Natural killer cell treated with Interleukin-12 subunit alpha and Interleukin-12 subunit beta and Interleukin-15 and Interleukin-18, amount 100 ng/mL, for 72 hours (primary cell): ENCODE data around the gene NID2. TPM values are rescaled to one million over a fixed set of nuclear protein-coding genes. Genes with fewer than 3 reads are reported as not detected.
A peak's percentile ranks its signal among the peaks of the same experiment; 100 is the strongest.

Experiments
- ATAC-seq, 2 donors: fragments of 150-1000 bp; cut with Tn5 transposase in 1 of 2; sonication (Bioruptor Pico), chemical (Tn5 transposase) in 1 of 2; 2 replicates each; pipeline ENCODE4 v1.10.0; 2021
- DNase-seq: peaks from one replicate; pipeline ENCODE4 v3.0.0; 2022; ENCODE audit warnings: low spot score
- H3K27ac Mint-ChIP-seq, 2 donors: 1 replicate in 1 of 2; 2 replicates in 1 of 2; pipeline ENCODE4 v1.8.0; 2022; ENCODE audit warnings: mixed read lengths in 2 of 2, mild to moderate bottlenecking in 1 of 2, moderate library complexity in 1 of 2
- H3K27me3 Mint-ChIP-seq, 2 donors: 1 replicate in 1 of 2; 2 replicates in 1 of 2; pipeline ENCODE4 v1.8.0; 2022; ENCODE audit warnings: mixed read lengths in 2 of 2
- H3K36me3 Mint-ChIP-seq: one replicate; pipeline ENCODE4 v1.8.0; 2022; ENCODE audit warnings: mixed read lengths
- H3K4me1 Mint-ChIP-seq, 2 donors: 1 replicate in 1 of 2; 2 replicates in 1 of 2; pipeline ENCODE4 v1.8.0; 2022; ENCODE audit warnings: low read depth in 2 of 2, mixed read lengths in 2 of 2, mild to moderate bottlenecking in 1 of 2
- H3K4me3 Mint-ChIP-seq: one replicate; pipeline ENCODE4 v1.8.0; 2022; ENCODE audit warnings: mixed read lengths
- H3K9me3 Mint-ChIP-seq: 2 replicates; pipeline ENCODE4 v1.8.0; 2022; ENCODE audit warnings: mixed read lengths
- total RNA-seq, 2 donors: library from RNA; stranded (reverse); gene quantifications; one replicate each; pipeline ENCODE4 v1.2.3, GENCODE V29; 2022

The NID2 gene
- total RNA-seq, 2 donors from 2014 or later, result 6.8 to 8.7 TPM

DNA sequence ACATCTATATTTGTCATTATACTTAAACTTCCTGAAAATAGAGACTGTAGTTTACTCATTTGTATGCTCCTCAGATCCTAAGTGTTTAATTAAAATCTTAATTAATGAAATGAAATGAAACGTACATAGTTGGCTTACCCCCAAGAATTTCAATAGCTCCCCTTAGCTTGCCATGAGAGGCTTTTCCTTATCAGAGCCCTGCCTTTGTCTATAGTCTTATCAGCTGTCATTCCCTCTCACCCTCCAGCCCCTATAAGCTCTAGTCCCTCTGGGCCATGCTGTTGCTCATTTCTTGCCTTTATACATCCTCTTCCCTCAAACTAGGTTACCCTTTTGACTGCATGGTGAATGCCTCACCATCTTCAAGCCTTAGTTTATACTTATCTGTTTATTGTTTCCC, 80.6 kb downstream of the NID2 start:
- H3K4me1 Mint-ChIP-seq, result peaks cover 17 to 18% of the 10 kb centered on the region in 2 donors
- H3K27me3 Mint-ChIP-seq, result no peaks in the 10 kb centered on the region
- H3K4me3 Mint-ChIP-seq, result peak overlapping the region; percentile 100
- H3K27ac Mint-ChIP-seq, result peak overlapping the region; percentile 84 to 94
- DNase-seq, result no peak
- peaks cover 7% of the 10 kb centered on the region for H3K36me3 Mint-ChIP-seq
- H3K9me3 Mint-ChIP-seq, result no peaks in the 10 kb centered on the region
- ATAC-seq, result no peak

DNA sequence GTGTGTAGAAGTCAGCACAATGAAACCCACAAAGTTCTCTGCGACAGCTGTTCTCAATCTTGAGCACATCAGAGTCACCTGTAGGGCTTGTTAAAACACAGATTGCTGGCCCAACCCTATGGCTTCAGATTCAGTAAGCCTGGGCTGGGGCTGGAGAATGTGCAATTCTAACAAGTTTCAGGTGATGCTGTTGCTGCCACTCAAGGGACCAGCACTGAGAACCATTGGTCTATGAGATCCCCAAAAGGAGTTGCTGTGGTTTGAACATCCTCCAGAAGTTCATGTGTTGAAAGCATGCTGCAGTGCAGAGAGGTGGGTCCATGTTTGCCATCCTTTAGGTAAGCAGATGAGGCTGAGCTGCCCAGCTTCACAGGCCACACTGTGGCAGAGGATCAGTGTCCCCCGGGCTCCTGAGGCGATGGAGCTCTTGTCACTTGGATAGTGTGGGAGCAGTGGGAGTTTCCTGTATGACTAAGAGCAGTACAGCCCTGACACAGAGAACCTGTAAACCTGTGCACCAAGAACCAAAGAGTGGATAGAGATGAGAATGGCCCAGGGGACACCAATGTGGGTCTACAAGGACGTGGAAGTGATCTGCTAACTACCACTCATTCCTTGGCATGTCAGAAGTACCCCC, 87.5 kb downstream of the NID2 start:
- no peak for DNase-seq
- no peak overlapping the region for H3K27ac Mint-ChIP-seq

DNA sequence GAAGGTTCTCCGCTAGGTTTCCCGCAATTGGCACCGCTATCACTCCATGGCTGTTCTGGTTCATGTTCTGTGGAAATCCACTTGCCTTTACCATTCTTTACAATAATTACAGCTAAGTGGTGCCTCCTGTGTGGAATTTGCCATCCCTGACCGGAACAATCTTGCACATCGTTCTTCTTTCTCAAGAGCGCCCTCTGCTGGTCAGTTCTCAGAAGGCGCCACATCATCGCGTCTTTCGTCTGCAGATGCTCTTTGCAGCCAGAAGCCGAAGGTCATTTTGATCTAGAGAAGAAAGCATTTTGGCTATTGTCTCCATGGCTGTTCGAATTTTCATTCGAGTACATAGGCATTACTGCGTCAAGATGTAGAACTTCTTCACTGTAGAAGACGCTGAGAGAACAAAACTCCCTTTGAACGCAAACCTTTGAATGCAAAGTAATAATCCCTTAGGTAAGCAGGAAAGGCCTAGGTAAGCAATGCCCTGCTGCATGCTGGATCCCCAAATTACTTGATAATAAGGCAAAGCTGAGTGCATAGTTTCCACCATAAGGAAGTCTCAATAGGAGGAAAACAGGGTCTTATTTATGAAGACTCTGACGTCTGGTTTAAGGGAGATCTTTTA, 89.7 kb downstream of the NID2 start:
- Mint-ChIP-seq H3K9me3 (no peaks in the 10 kb centered on the region), H3K27ac (peak overlapping the region in 1 of 2 donors; percentile 45), H3K27me3 (no peaks in the 10 kb centered on the region), H3K36me3 (no peaks in the 10 kb centered on the region), H3K4me3 (no peak overlapping the region), H3K4me1 (peaks cover 14 to 29% of the 10 kb centered on the region in 2 donors)
- ATAC-seq (peak; percentile 72 to 73), DNase-seq (peak; percentile 84)

More for the DNA sequence above, 87.5 kb downstream of the NID2 start:
- Mint-ChIP-seq H3K4me1 (peaks cover 14 to 29% of the 10 kb centered on the region in 2 donors), H3K36me3 (no peaks in the 10 kb centered on the region), H3K27me3 (no peaks in the 10 kb centered on the region), H3K9me3 (no peaks in the 10 kb centered on the region), H3K4me3 (no peak overlapping the region)
- ATAC-seq, result peak; percentile 37 to 63

DNA sequence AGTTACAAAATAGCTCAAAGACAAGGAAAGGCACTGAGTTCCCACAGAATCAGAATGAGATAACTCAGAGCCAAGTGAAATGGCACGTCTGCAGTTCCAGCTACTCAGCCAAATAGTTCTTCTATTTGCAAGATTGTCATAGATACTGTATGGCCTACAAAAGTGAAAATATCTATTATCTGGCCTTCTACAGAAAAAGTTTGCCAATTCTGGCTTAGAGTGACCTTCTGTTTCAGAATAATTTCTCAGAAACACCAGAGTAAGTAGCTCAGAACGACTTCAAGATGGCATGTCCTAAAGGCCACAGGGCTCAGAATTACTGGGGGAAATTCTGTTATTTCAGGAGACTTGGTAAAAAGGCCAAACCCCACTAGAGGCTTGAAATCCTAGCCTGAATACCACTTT, 90.2 kb downstream of the NID2 start:
- H3K4me3 Mint-ChIP-seq, result no peak overlapping the region
- H3K36me3 Mint-ChIP-seq, result no peaks in the 10 kb centered on the region
- H3K27ac Mint-ChIP-seq, result no peak overlapping the region
- DNase-seq, result no peak
- no peaks in the 10 kb centered on the region for H3K9me3 Mint-ChIP-seq
- H3K4me1 Mint-ChIP-seq, result peaks cover 17 to 29% of the 10 kb centered on the region in 2 donors
- no peaks in the 10 kb centered on the region for H3K27me3 Mint-ChIP-seq
- no peak for ATAC-seq

DNA sequence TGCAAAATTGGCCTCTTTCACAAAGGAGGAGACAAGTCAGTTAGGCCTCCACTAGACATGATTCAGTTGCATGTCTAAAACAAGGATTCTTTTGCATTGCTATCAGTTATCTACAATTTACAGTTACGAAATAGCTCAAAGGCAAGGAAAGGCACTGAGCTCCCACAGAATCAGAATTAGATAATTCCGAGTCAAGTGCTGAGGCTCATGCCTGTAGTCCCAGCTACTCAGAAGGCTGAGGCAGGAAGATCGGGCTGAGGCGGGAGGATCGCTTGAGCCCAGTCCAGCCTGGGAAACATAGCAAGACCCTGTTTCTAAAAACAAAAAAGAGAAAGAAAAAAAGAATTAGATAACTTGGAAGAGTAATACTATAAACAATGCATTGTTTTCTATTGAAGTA, 91.8 kb downstream of the NID2 start:
- ATAC-seq (no peak), DNase-seq (no peak)
- H3K4me3 Mint-ChIP-seq, result no peak overlapping the region
- no peaks in the 10 kb centered on the region for H3K27me3 Mint-ChIP-seq
- peaks cover 24 to 35% of the 10 kb centered on the region in 2 donors for H3K4me1 Mint-ChIP-seq
- H3K27ac Mint-ChIP-seq, result peak overlapping the region in 1 of 2 donors; percentile 74
- no peaks in the 10 kb centered on the region for H3K36me3 Mint-ChIP-seq
- no peaks in the 10 kb centered on the region for H3K9me3 Mint-ChIP-seq

DNA sequence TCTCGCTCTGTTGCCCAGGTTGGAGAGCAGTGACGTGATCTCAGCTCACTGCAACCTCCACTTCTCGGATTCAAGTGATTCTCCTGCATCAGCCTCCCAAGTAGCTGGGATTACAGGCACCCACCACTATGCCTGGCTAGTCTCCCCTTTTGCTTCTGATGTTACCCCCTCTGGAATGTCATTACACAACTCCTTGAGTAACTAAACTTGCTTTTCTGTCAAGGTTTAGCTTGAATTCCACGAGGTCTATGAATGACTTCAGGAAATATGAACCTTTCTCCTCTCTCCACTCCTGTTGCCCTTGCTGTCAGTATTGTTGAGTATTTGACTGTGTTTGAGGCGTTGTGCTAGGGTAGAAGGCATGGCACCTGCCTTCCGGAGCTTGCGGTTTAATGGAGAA, 96.3 kb downstream of the NID2 start:
- no peak for DNase-seq
- H3K27me3 Mint-ChIP-seq, result no peaks in the 10 kb centered on the region
- peaks cover 21% of the 10 kb centered on the region in 2 donors for H3K4me1 Mint-ChIP-seq

DNA sequence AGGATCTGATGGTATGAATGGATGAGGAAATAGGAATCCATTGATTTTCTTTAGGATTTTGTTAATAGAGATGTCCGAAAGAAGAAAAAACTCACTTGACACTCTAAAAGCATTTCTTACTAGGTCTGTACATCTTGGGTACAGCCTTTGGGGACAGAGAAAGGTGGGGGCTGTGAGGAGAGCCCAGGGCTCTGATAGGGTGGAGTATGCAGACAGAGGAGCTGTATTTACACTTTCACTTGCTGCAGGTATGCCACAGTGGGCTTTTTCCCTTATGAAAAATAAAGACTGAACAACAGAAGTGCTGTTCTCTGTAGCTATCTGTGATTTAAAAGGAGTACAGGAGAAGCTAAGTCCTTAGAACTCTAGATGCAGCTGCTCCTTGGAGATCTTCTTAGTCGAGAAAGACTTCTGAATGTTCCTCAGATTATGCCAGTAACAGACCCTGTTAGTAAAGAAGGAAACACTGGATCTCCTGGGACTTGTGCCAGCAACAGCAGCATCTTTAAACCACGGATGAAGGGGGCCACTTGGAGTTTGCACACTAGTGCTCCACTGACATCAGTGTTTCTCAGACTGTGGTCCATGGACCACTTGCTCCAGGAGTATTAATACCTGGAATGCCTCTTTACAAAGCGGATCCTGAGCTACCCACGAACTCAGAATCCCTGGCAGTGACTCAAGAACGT, 98.9 kb downstream of the NID2 start:
- no peaks in the 10 kb centered on the region for H3K9me3 Mint-ChIP-seq
- H3K27ac Mint-ChIP-seq, result peak overlapping the region; percentile 54 to 79
- DNase-seq (no peak), ATAC-seq (no peak)
- H3K27me3 Mint-ChIP-seq, result no peaks in the 10 kb centered on the region
- peaks cover 10% of the 10 kb centered on the region for H3K36me3 Mint-ChIP-seq
- no peak overlapping the region for H3K4me3 Mint-ChIP-seq
- peaks cover 11 to 36% of the 10 kb centered on the region in 2 donors for H3K4me1 Mint-ChIP-seq

More for the DNA sequence above, 96.3 kb downstream of the NID2 start:
- no peaks in the 10 kb centered on the region for H3K9me3 Mint-ChIP-seq
- H3K27ac Mint-ChIP-seq, result peak overlapping the region; percentile 38
- H3K4me3 Mint-ChIP-seq, result no peak overlapping the region
- no peak for ATAC-seq
- no peaks in the 10 kb centered on the region for H3K36me3 Mint-ChIP-seq

DNA sequence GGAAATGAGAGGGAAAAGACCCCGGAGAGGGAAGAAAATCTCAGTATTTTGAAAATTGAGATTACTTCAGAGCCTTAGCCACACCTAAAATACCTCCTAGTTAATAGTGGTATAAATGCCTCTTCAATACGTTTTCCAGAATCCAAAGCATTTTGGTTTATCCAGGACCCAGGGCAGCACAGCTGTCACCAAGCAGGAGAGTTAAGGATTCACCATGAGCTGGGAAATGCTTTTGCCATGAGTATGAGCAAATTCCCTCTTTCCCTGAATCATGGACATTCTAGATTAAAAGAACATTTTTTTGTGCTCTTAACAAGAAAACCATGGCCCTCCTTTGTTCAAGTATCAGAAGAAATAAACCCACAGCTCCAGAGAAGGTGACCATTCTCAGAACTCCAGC, 101.3 kb downstream of the NID2 start:
- Mint-ChIP-seq H3K9me3 (no peaks in the 10 kb centered on the region), H3K4me1 (peaks cover 24 to 46% of the 10 kb centered on the region in 2 donors), H3K27me3 (no peaks in the 10 kb centered on the region), H3K4me3 (no peak overlapping the region), H3K36me3 (peaks cover 26% of the 10 kb centered on the region), H3K27ac (peak overlapping the region; percentile 54 to 70)
- ATAC-seq (no peak), DNase-seq (no peak)

DNA sequence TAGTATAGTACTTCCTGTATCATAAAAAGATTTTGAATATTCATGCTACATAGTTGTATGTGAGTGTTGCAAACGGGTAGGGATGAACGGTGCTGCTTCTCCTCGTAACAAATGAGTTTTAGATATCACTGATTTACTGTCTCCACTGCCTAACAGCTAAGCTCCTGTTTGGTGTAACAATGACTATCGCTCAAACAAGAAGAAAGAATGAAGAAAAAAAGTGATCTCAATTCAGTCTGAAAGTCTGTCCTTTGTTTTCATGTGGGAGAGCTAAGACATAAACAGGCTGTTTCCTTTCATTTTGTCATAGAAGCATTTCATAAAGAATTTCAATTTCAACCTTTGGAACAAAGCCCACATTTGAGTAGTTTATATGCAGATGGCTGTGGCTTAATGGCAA, 105.6 kb downstream of the NID2 start:
- DNase-seq, result no peak
- Mint-ChIP-seq H3K4me3 (peak overlapping the region; percentile 26), H3K9me3 (peaks cover 11% of the 10 kb centered on the region), H3K27ac (peak overlapping the region; percentile 69 to 81), H3K27me3 (no peaks in the 10 kb centered on the region), H3K4me1 (peaks cover 53 to 68% of the 10 kb centered on the region in 2 donors), H3K36me3 (peaks cover 59% of the 10 kb centered on the region)
- no peak for ATAC-seq

DNA sequence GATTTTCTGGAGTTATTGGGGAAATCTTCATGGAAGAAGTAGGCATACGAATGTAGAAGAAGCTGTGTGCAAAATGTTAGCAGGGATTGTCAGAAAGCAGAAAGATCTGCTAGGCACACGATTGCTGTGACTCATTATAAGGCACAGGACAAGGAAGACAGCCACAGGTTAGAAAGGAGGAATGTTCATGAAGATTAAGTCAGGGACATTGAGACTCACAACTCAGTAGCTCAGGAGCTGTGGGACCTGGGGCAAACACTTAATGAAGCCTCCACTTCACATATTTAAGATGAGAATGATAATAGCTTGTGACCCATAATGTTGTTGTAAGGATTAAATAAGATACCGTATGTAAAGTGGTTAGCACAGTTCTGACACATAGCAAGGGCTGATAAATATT, 106.1 kb downstream of the NID2 start:
- DNase-seq (no peak), ATAC-seq (no peak)
- H3K4me1 Mint-ChIP-seq, result peaks cover 59 to 72% of the 10 kb centered on the region in 2 donors
- H3K9me3 Mint-ChIP-seq, result peaks cover 11% of the 10 kb centered on the region
- H3K4me3 Mint-ChIP-seq, result peak overlapping the region; percentile 54
- H3K27me3 Mint-ChIP-seq, result no peaks in the 10 kb centered on the region
- peak overlapping the region; percentile 69 to 81 for H3K27ac Mint-ChIP-seq
- peaks cover 63% of the 10 kb centered on the region for H3K36me3 Mint-ChIP-seq

DNA sequence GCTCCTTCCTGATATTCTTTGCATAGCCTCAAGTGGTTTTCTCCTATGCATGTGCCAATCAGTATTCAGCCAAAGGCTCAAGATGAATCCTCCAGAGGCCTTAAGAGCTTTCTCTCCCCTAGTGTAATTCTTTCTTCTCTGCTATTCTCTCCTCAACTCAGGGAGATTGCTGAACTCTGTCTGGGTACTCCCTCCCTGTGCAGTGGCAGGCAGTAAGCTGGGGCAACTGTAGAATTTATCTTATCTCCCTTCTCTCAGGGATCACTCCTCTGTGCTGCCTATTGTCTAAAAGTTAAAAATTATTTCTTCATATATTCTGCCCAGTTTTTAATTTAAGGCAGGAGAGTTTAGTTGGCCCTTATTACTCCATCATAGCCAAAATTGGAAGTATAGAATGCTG, 108.0 kb downstream of the NID2 start:
- Mint-ChIP-seq H3K27ac (peak overlapping the region; percentile 38 to 72), H3K4me1 (peaks cover 68 to 71% of the 10 kb centered on the region in 2 donors)
- ATAC-seq, result no peak

DNA sequence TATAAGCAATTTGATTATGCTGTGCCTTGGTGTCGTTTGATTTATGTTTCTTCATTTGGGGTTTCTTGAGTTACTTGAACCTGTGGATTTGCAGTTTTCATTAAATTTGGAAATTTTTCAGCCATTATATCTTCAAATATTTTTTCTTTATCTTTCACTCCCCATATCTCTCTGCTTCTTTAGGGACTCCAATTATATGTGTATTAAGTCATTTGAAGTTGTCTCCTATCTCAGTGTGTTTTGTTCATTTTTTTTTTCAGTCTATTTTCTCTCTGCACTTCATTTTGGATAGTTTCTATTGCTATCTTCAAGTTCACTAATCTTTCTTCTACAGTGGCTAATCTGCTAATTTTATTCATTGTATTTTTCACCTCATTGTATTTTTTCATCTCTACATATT, 108.9 kb downstream of the NID2 start:
- DNase-seq, result no peak
- Mint-ChIP-seq H3K27ac (peak overlapping the region; percentile 31 to 72), H3K4me3 (peak overlapping the region; percentile 0), H3K4me1 (peaks cover 63 to 68% of the 10 kb centered on the region in 2 donors), H3K27me3 (no peaks in the 10 kb centered on the region), H3K9me3 (peaks cover 11% of the 10 kb centered on the region), H3K36me3 (peaks cover 63% of the 10 kb centered on the region)
- no peak for ATAC-seq

More for the DNA sequence above, 108.0 kb downstream of the NID2 start:
- Mint-ChIP-seq H3K36me3 (peaks cover 63% of the 10 kb centered on the region), H3K4me3 (no peak overlapping the region), H3K27me3 (no peaks in the 10 kb centered on the region), H3K9me3 (peaks cover 11% of the 10 kb centered on the region)
- no peak for DNase-seq

DNA sequence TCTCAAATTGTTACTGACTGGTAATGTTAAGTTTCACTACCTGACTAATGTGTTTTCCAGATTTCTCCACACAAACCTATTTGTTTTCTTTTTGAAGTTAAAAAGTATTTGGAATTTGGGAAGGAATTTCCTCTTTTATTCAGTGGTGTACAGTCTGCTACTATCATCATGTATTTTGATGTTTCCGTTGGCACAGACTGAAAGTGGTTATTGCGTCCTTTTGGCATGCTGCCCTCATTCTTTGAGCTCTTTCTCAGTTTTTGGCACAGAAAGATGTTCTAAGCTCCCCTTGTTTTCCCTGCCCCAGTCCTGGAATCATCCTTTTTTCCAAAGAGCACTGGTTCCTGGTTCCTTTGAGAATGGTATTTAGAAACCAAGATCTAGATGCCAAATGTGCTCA, 110.9 kb downstream of the NID2 start:
- peak overlapping the region; percentile 31 to 56 for H3K27ac Mint-ChIP-seq
- no peak for ATAC-seq
- H3K4me1 Mint-ChIP-seq, result peaks cover 68 to 71% of the 10 kb centered on the region in 2 donors

More for the DNA sequence above, 110.9 kb downstream of the NID2 start:
- no peak for DNase-seq
- Mint-ChIP-seq H3K36me3 (peaks cover 58% of the 10 kb centered on the region), H3K27me3 (no peaks in the 10 kb centered on the region), H3K9me3 (peaks cover 11% of the 10 kb centered on the region), H3K4me3 (no peak overlapping the region)
